ENCODE measurements around the gene TMEM14C.
"Not testable (repeated sequence)": the region's sequence is repeated elsewhere in the genome, so short reads cannot be mapped to it uniquely, and the experiment has no call there.

TMEM14C gene

DNA sequence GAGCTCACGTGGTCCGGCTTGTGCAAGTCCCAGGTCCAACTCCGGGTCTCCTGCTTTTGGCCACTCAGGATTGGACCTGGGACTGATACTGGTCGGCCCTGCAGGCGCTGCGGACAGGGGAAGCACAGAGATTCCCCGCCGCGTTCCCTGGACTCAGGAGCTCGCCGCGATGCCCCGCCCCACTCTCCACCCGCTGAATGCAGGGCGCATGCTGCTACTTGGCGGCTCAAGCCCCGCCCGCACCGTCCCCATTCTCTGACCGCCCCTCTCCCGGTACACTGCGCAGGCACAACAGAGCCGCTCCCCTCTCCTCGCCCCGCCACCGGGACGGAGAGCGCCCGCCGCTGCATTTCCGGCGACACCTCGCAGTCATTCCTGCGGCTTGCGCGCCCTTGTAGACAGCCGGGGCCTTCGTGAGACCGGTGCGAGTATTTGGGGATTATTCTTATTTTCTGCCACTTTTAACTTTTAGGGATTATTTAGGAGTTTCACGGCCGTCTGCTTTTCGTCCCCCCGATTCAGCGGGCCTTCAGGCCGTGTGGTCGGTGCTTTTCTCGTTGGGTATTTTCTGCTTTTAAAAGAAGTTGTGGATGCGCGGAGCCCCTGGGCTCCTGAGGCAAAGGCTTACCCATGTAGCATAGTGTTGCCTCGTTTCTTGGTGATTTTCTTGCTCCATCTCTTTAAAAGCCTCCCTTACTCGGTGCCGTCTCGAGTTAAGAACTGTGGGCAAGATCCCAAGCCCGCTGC is at the start of gene TMEM14C:
TSS of gene TMEM14C (plus strand) at position 251 of the 747 bp plus-strand sequence. CDS start 1,544 bp downstream, outside the sequence.
- peak; percentile 93 for DNase-seq

- DNase-seq, result no peak
Observed at GRCh38 chr6:10676403-10676802, 46.5 kb upstream of the TMEM14C start.

- no peak for DNase-seq
Observed at GRCh38 chr6:10678456-10678855, 44.4 kb upstream of the TMEM14C start.

- DNase-seq, result no peak
Observed at GRCh38 chr6:10681795-10682194, 41.1 kb upstream of the TMEM14C start.

DNA sequence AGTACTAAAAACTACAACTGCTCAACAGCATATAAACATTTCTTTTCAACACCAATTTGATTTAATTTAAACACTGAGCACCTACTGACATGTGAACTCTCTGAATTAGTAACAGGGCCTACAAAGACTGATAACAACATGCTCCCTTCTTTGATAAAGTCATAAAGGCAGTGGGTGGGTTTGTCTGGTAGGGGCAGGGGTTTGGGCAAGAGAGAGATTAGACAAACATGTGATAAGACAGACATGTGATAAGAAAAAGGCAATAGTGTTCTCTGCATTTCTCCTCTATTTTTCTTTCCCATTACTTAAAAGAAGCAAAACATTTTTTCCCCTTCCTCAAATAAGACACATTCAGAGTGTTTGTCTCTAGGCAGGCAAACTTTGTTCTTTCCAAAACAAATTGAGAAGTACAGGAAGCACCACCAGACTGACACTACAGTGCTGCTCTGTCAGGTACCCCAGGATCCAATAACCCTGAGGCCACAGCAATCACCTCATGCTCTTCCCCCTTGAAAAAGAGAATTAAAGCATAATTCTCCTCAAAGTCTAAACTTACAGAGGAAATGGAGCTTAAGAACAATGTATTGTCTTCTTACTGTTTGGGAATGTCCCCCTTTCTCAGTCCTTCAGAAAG is 40.4 kb upstream of the TMEM14C start:
- DNase-seq, result no peak

DNA sequence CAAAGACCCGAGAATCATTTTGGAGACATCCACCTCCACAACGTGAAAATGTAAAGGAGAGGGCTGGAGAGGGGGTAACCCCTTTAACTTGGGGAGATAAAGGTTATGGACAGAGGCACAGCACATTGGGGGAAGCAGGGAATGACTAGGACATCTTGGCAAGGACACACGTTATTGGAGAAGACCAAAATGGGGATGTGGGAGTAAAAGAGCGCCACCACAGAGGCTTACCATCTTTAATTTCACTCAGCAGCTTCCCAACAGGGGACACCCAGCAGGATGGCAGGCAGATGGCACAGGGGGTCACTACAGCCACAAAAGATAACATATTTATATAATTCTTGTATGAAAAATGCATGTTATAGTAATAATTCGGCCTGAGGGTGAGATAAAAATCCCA is 38.3 kb upstream of the TMEM14C start:
- DNase-seq, result no peak

DNA sequence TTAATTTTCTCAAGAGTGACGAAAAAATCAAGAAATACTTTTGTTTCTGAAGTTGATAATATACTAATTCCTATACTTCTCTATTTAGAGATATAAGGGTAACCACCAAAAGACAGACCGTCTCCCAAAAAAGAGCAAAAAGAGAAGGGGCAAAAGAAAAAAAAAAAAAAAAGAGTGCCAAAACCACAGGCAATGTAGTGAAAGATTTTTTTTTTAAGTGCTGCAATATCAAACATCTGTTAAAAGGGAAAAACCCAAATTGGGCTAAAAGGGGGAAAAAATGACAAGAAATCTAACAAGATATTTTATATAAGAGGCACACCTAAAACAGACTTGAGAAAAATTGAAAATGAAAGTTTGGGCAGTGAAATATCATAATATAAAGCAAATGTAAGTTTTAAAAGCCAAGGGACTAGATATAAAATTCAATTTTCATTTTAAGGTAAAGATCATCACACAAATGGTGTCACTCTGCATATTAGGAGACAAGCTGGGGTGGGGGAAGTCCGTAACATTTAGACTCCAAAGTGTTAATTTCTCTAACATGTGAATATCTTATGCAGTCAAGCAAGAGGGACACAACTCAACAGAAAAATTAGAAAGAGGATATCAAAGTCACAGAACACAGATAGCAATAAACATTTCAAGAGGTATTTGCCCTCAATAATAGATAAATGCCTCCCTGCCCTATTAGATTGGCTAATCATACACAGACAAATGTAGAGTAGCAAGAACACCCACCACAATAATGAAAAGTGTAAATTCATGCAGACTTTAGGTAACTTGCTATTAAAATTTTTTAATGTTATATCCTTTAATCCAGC is 37.6 kb upstream of the TMEM14C start:
- no peak for DNase-seq

GRCh38 chr6:10686901-10687300 is 36.0 kb upstream of the TMEM14C start:
- no peak for DNase-seq

DNA sequence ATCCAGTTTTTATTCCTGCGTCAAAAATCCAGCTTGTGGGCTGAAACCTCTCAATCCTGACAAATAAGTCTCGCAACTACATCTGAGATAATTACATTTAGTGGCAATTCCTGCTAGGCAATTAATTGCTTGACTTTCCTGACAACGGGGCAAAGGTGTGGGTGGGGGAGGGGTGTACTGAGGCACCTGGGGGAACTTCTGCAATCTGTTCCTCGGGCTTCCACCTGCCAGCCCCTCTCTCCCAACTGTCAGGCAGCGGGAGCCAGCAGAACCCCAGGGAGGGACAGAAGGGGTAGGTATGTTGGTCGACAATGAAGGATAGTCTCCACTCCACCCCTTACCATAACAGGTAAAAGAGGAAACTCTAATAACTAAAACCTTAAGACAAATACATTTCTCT is 35.3 kb upstream of the TMEM14C start:
- no peak for DNase-seq

DNA sequence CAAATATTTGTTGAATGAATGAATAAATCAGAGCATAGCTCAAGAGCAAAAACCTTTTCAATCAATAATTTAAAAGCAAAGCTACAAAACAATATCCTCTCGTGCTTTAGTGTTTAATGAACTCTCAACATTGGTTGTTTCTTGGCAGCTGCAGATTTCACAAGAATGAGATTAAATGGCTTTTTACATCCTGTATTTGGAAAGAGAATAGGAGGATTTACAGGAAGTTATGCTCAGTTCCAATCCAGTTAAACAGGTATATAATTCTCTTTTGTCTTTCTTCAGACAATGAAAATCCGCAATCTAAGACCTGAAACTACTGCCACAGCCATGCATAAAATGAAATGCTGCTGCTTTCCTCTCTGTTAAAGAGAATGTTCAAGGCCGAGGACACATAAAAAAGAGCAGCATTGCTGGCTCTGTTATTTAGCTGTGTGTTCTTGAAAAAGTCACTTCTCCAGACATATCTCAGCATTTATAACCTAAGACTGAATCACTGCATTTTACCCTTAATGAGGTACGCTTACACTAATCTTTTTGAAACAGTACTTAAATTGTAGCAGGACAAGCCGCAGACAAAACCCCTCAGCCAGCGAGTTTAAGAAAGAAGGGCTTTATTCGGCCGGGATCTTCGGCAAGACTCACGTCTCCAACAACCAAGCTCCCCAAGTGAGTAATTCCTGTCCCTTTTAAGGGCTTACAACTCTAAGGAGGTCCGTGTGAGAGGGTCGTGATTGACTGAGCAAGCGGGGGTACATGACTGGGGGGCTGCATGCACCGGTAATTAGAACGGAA is 32.0 kb upstream of the TMEM14C start:
- no peak for DNase-seq

- DNase-seq, result no peak
Observed at GRCh38 chr6:10692965-10693538, 29.8 kb upstream of the TMEM14C start.

DNA sequence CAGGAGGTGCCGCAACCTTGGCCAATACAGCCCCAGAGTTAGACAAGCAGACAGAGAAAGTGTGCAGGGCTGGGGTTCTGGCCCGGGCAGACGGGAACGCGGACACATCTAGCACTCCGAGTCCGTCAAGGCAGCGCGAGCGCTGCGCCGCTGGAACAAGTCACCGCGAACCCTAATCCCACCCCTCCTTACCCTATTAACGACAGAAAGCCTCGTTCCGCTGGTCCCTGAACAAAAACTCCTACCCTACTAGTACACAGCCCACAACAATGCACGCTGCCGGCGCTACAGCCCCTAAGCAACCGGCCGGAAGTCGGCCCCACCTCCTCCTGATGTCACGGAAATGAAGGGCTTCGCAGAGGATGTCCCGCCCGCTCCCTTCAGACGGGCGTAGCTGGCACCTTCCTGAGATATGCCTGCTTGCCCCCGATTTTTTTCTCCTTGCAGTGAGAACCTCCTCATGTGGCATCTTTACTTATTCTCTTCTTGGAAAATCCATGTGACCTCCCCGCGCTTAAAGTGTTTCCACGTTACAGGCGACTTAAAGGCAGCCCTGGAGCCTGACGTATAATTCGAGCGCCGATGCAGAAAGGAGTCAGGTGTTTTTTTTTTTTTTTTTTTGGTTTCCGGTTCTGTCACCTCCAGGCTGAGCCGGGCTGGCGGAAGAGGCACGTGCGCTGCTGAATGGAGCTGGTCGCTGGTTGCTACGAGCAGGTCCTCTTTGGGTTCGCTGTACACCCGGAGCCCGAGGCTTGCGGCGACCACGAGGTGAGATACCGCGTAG is 28.4 kb upstream of the TMEM14C start, which contains the start of the genes C6orf52 and PAK1IP1:
TSS of gene C6orf52 (minus strand) at position 315 of the 784 bp plus-strand sequence. CDS start 7,066 bp downstream, outside the sequence.
TSS of gene PAK1IP1 (plus strand) at position 671 of the 784 bp plus-strand sequence. CDS start at position 685, 14 bp downstream.
- peak; percentile 94 for DNase-seq

- DNase-seq, result no peak
Observed at GRCh38 chr6:10695086-10695657, 27.7 kb upstream of the TMEM14C start.

- no peak for DNase-seq
Observed at GRCh38 chr6:10696655-10697054, 26.2 kb upstream of the TMEM14C start.

GRCh38 chr6:10713962-10714361 is 8.9 kb upstream of the TMEM14C start:
- DNase-seq, result no peak

GRCh38 chr6:10719296-10719963 is 3.4 kb upstream of the TMEM14C start:
- DNase-seq, result peak; percentile 12

DNA sequence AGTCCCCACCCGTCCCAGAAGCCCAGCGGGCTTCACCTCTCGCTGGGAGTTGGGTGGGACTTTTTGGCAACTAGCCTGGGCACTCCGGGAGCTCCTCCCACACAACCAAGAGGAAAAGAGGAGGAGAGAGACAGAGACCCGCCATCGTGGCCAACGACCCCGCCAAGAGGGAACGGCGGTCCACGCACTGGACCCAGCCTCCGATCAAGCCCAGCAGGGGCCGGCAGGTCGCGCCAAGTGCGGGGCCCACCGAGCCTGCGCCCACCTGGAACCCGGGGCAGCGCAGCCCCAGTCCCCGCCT is 3.0 kb upstream of the TMEM14C start:
- no peak for DNase-seq

GRCh38 chr6:10720265-10720959 is 2.5 kb upstream of the TMEM14C start:
- peak; percentile 41 for DNase-seq

DNA sequence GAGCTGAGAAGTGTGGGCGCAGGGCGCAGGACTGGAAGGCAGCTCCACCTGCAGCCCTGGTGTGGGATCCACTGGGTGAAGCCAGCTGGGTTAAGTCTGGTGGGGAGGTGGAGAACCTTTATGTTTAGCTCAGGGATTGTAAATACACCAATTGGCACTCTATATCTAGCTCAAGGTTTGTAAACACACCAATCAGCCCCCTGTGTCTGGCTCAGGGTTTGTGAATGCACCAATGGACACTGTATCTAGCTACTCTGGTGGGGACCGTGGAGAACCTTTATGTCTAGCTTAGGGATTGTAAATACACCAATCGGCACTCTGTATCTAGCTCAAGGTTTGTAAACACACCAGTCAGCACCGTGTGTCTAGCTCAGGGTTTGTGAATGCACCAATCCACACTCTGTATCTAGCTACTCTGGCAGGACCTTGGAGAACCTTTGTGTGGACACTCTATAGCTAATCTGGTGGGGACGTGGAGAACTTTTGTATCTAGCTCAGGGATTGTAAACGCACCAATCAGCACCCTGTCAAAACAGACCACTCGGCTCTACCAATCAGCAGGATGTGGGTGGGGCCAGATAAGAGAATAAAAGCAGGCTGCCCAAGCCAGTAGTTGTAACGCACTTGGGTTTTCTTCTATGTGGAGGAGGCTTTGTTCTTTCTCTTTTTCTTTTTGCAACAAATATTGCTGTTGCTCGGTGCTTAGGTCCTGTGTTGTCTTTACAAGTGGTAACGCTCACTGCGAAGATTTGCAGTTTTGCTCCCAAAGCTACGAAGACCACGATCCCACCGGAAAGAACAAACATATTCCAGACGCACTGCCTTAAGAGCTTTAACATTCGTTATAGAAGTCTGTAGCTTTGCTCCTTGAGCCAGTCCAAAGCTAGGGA is 1.7 kb upstream of the TMEM14C start:
- DNase-seq, result not testable (repeated sequence)

Data from suppressor macrophage treated with lipopolysaccharide for 4 hours (primary cell).